Measurements from ENCODE around the gene CRABP2. TPM values are rescaled to one million over a fixed set of nuclear protein-coding genes. Genes with fewer than 3 reads are reported as not detected.

The CRABP2 gene
- total and polyA plus RNA-seq, 10 of the 15 experiments (the other 5 are each of a cell fraction or from before 2014, with no cell fraction given) = 0.21 to 1.3 (median 0.41) TPM

GRCh38 chr1:156752843-156753482, 47.6 kb upstream of the CRABP2 start:
- H3K36me3 ChIP-seq (ENCODE audit: control insufficient read depth in 2 of 2, insufficient read depth in 2 of 2, low read length in 1 of 2) = no peaks in the 10 kb centered on the region
- peak overlapping the region; percentile 91 for H3K9ac ChIP-seq (ENCODE audit: control insufficient read depth, insufficient read depth, low read length)
- RAD21 ChIA-PET (ENCODE audit: unreplicated experiment) = interaction anchor here (0.9 to 4.2 kb wide), 6 partner anchors 11 to 244 kb away, joined by 3 to 34 read pairs (median 13); partner anchors contain the start of genes ISG20L2, METTL25B, MRPL24 and PRCC
- POLR2A ChIA-PET = interaction anchor here (0.5 to 4.4 kb wide), 10 partner anchors 11 to 289 kb away, joined by 3 to 45 read pairs (median 6); partner anchors contain the start of genes ISG20L2, METTL25B, MRPL24 and PRCC
- no peak for ATAC-seq
- H2AFZ ChIP-seq (ENCODE audit: control insufficient read depth, low read depth, low read length) = no peak overlapping the region
- SMC1A ChIA-PET (ENCODE audit: uncharacterized antibody, unreplicated experiment) = interaction anchor here (1.0 to 4.5 kb wide), 4 partner anchors 8 to 26 kb away, joined by 3 to 43 read pairs (median 14); partner anchors contain the start of genes ISG20L2, METTL25B and PRCC
- intact Hi-C loops (cut with micrococcal nuclease; ENCODE audit: unreplicated experiment) = loop anchor here (2.0 kb wide), 1 partner anchor 26 kb away; no protein-coding TSS in a partner anchor
- no peak for DNase-seq (ENCODE audit: low read depth, low spot score)
- no peak for FAIRE-seq
- H3K4me3 ChIP-seq = peak overlapping the region; percentile 81
- H3K4me2 ChIP-seq (ENCODE audit: control insufficient read depth, insufficient read depth) = peak overlapping the region; percentile 99
- H3K4me1 ChIP-seq (ENCODE audit: control insufficient read depth, insufficient read depth, low read length) = peaks cover 18% of the 10 kb centered on the region
- peaks cover 51% of the 10 kb centered on the region for H3K79me2 ChIP-seq (ENCODE audit: control insufficient read depth, insufficient read depth, low read length)
- H3K27ac ChIP-seq (ENCODE audit: control insufficient read depth, insufficient read depth) = peak overlapping the region; percentile 88
- in situ Hi-C loops (cut with MboI) = no loop called here
- H3K9me3 ChIP-seq (replicated peaks; ENCODE audit: control insufficient read depth, insufficient read depth, low read length) = no peaks in the 10 kb centered on the region
- CTCF ChIA-PET = interaction anchor here (0.8 to 4.5 kb wide), 6 partner anchors 14 to 108 kb away, joined by 3 to 56 read pairs (median 10); partner anchors contain the start of genes METTL25B, NTRK1 and PRCC
- H4K20me1 ChIP-seq (ENCODE audit: control insufficient read depth, insufficient read depth) = no peaks in the 10 kb centered on the region
- BruUV-seq (replicated peaks) = no TSS peak
- 0% methylated on average over 1 of the region's 1 CpG for WGBS (ENCODE audit: insufficient coverage, insufficient replicate concordance, low lambda C conversion rate, missing lambda C conversion rate)
- H3K27me3 ChIP-seq (replicated peaks in 1 of 2; ENCODE audit: control insufficient read depth in 2 of 2, insufficient read depth in 2 of 2, low read length in 1 of 2) = no peaks in the 10 kb centered on the region
- TF ChIP-seq IRF4 (IDR thresholded peaks at IDR 0.05; ENCODE audit: low read depth, low read length) (no peak), ZNF274 (IDR thresholded peaks at IDR 0.05; ENCODE audit: insufficient read depth, insufficient read length) (no peak), PBX3 (IDR thresholded peaks at IDR 0.05; ENCODE audit: insufficient replicate concordance, low read depth, low read length) (no peak), TAF1 (IDR thresholded peaks at IDR 0.05; ENCODE audit: borderline replicate concordance, low read depth, low read length) (no peak), JUNB (IDR thresholded peaks at IDR 0.05) (no peak), BCL3 (IDR thresholded peaks at IDR 0.05; ENCODE audit: borderline replicate concordance, insufficient read depth, low read depth, low read length, poor library complexity, severe bottlenecking) (no peak), HSF1 (IDR thresholded peaks at IDR 0.05; ENCODE audit: low read depth, low read length) (no peak), KLF5 (IDR thresholded peaks at IDR 0.05; ENCODE audit: partially characterized antibody) (no peak), MTA3 (IDR thresholded peaks at IDR 0.05; ENCODE audit: borderline replicate concordance, low read length) (no peak), WRNIP1 (IDR thresholded peaks at IDR 0.05; ENCODE audit: borderline replicate concordance, low read depth, low read length) (no peak), NR2C2 (IDR thresholded peaks at IDR 0.05; ENCODE audit: borderline replicate concordance, control insufficient read depth, insufficient read length, low read depth) (no peak), CREB1 (IDR thresholded peaks at IDR 0.05; ENCODE audit: low read depth) (no peak), BCL11A (IDR thresholded peaks at IDR 0.05; ENCODE audit: low read depth, low read length) (no peak), SMAD1 (IDR thresholded peaks at IDR 0.05; ENCODE audit: low read depth, partially characterized antibody) (no peak)
- TF ChIP-seq, protein P1, sequence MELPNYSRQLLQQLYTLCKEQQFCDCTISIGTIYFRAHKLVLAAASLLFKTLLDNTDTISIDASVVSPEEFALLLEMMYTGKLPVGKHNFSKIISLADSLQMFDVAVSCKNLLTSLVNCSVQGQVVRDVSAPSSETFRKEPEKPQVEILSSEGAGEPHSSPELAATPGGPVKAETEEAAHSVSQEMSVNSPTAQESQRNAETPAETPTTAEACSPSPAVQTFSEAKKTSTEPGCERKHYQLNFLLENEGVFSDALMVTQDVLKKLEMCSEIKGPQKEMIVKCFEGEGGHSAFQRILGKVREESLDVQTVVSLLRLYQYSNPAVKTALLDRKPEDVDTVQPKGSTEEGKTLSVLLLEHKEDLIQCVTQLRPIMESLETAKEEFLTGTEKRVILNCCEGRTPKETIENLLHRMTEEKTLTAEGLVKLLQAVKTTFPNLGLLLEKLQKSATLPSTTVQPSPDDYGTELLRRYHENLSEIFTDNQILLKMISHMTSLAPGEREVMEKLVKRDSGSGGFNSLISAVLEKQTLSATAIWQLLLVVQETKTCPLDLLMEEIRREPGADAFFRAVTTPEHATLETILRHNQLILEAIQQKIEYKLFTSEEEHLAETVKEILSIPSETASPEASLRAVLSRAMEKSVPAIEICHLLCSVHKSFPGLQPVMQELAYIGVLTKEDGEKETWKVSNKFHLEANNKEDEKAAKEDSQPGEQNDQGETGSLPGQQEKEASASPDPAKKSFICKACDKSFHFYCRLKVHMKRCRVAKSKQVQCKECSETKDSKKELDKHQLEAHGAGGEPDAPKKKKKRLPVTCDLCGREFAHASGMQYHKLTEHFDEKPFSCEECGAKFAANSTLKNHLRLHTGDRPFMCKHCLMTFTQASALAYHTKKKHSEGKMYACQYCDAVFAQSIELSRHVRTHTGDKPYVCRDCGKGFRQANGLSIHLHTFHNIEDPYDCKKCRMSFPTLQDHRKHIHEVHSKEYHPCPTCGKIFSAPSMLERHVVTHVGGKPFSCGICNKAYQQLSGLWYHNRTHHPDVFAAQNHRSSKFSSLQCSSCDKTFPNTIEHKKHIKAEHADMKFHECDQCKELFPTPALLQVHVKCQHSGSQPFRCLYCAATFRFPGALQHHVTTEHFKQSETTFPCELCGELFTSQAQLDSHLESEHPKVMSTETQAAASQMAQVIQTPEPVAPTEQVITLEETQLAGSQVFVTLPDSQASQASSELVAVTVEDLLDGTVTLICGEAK (IDR thresholded peaks at IDR 0.05; ENCODE audit: borderline replicate concordance) = no peak

Data from GM12878 (cell line).